Stimulated activated CD8-positive, alpha-beta memory T cell treated with anti-CD3 and anti-CD28 coated beads, Interleukin-7, amount 100 ng/mL, for 4 hours (primary cell): Measurements from ENCODE around the gene TRMT61A.
A peak's percentile ranks its signal among the peaks of the same experiment; 100 is the strongest.

ENCODE experiments used
- DNase-seq, 2 donors: peaks; one replicate each; pipeline ENCODE4 v3.0.0-alpha.2; 2020; ENCODE audit warnings: low read depth in 2 of 2

The TRMT61A gene

DNA sequence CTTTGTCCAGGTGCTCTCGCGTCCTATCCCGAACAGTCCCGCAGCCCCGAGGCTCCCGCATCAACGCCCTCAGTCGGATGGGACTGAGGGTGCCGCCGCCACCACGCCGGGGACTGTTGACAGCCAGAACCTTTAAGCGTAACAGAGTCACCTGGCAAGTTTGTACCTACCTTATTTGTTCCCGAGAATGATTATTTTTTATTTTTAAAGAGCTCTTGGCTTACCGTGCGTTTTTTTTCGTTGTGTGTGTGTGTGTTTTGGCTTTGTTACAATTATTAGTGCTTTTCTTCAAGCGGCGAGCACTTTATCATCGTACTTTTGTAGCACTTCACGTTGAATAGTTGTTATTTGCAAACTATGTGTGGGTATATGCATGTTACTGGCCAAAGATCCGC, 34.2 kb downstream of the TRMT61A start:
- DNase-seq = peak in 1 of 2 donors; percentile 10

- no peak for DNase-seq
Measured at GRCh38 chr14:103563844-103564505, 35.0 kb downstream of the TRMT61A start.

DNA sequence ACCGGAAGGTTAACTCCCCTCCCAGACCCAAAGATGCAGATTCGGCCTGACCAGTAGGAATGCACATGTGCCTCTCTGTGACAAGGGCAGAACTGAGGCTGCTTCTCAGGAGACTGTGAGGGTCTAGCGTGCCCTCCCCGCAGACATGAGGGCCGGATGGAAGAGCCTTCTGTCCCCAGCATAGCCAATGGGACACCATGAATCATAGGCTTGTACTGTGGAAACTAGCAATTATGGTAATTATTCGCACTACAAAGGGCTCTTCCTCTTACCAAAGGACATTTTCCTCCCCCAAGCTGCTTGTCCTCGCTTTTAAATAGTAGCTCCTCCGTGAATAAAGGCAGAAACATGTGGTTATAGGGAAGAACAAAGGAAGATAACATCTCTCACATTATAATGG, 40.0 kb downstream of the TRMT61A start:
- no peak for DNase-seq

GRCh38 chr14:103569408-103569807, 40.4 kb downstream of the TRMT61A start:
- DNase-seq = no peak

DNA sequence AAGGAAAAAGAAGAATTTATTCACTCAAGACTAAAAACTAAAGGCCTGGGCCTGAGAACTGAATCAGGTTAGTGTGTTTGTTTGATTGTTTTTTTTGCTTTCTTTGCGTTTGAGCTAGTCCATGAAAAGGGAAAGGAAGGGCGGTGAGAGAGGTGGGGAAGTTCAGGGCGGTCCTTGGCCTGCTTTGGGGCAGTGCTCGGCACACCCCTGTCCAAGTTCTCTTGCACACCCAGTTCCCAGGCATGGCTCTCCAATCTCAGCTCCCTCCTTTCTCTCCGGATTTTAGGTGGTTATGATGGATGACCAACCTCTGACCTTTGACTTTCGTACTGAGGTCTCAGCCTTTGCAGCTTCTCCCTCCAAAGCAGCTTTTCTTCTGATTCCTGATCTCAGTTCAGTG, 45.1 kb downstream of the TRMT61A start:
- no peak for DNase-seq

DNA sequence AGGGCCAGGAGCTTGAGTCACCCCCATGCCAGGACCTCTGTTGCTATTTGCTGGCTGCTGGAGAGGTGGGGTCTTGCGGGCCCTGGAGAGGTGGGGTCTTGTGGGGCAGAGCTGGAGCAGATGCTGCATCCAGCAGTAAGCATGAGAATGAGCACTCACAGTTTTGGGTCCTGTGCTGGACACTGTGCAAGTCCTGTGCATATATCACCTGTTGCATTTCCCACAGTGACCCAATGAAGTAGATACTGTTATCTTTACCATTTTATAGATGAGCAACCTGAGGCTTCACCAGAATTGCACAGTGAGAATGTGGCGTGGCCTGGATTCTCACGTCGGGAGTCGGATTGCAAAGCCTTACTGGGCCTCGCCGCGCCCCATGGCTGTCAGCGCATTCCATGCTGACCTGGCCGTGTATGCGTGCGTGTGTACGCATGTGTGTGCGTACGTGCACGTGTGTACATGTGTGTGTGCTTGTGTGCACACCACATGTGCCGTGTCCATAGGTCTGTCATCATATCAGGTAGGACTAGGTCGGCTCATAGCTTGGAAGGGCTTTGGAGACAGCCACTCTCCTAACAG, 45.8 kb downstream of the TRMT61A start:
- no peak for DNase-seq

DNA sequence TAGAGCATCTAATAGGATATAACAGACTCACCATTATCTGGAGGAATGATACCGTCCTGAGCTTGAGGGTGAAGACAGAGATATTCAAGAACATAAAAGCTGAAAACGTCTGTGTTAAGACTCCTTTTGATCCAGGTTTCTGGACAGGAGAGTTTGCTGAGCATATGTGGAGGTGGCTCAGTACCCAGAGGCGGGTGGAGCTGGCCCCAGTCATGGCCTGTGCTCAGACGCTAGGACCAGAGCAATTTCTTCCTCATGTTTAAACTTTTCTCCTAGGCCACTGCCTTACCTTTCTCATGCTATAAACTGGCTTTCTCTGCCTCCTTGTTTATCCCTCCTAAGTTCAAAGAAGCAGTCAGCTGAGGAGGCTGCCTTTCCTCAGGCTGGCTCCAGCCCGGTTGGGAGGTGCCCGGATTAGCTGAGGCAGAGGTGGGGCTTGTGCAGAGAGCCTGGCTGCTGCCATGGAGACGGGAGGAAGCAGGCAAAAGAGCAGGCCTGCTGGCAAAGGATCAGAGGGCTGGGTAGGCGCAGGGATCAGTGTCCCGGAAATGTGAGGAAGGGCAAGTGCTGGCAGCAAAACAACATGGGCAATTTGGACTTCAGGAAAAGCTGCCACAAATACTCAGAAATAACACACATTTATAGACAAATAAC, 47.5 kb downstream of the TRMT61A start:
- DNase-seq = no peak

GRCh38 chr14:103578401-103579075, 49.5 kb downstream of the TRMT61A start:
- DNase-seq = no peak

DNA sequence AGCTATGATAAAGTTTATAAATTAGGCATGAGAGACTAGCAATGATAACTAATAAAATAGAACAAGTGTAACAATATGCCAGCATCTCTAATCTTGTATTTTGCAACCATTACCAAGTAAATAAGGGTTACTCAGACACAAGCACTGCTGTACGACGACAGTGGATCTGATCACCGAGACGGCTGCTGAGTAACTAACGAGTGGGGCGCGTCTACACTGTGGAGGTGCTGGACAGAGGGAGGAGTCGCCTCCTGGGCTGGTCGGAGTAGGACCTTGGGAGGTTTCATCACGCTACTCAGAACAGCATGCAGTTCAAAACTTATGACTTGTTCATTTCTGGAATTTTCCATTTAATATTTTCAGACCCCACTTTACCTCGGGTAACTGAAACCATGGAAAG, 52.2 kb downstream of the TRMT61A start:
- no peak for DNase-seq

GRCh38 chr14:103581954-103582703, 53.1 kb downstream of the TRMT61A start:
- no peak for DNase-seq

GRCh38 chr14:103584326-103584915, 55.4 kb downstream of the TRMT61A start:
- DNase-seq = no peak
